ENCODE data around the gene DUOX1.
A peak's percentile ranks its signal among the peaks of the same experiment; 100 is the strongest.

DUOX1 gene

DNA sequence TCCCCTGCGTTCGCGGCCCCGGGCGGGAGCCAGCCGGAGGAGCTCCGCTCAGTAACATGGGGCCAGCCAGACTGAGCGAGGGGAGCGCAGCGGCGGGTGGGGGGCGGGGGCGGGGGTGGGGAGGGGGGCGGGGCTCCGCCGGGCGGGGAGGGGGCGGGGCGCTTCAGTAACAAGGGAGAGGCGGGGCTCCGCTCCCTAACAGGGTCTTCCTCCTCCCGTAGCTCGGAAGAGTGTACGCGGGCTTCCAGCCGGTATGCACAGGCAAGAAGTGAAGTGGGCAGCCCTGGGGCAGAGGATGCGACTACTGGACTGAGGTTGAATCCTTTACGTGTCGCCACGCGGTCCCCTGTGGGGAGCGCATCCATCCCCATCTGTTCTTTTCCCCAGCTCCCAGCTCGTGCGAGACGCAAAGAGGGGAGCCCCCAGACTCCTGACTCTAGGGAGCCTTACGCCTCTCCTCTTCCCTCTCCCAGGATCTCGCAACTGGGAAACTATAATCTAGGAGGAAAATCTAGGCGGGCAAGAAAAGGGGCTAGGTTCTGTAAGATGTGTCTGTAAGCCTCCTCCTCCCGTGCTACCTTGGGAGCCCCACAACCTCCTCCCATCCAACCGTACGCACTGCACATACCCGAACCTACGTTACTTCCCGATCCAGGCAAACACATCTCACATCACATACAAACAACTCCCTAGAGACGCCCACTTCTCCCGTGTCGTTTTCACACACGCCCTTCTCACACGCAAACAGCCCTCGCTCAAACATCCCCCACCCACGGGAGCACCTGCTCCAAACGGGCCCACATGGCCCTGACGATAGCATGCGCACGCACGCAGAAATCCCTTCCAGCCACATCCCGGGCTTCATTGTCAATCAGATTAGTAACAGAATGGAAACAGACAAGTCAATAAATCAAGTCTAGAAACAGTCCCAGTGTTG, 58.4 kb downstream of the DUOX1 start, which contains the start of gene SHF:
SHF (minus strand) TSS at position 73 of the 937 bp plus-strand sequence; CDS start at position 58, 15 bp downstream.
- DNase-seq (ENCODE audit: low read depth, low spot score): no peak

DNA sequence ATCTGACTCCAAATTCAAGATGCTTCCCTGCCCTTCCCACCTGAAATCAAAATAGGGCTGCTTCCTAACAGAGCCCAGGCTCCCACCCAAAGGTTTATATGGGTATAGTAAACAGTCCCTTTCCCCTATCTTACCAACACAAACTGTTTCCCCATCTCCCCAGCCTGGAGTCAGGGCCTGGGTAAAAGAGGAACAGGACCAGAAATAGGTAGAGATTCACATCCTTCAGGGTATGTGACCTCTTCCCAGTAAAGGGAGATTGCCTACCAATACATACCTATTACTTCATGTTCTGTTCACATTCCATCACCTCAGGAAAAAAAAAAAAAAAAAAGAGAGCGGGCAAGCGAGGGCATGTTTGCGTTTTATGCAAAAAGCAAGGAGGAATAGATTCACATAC, 67.7 kb downstream of the DUOX1 start:
- no peak for DNase-seq (ENCODE audit: low read depth, low spot score)

DNA sequence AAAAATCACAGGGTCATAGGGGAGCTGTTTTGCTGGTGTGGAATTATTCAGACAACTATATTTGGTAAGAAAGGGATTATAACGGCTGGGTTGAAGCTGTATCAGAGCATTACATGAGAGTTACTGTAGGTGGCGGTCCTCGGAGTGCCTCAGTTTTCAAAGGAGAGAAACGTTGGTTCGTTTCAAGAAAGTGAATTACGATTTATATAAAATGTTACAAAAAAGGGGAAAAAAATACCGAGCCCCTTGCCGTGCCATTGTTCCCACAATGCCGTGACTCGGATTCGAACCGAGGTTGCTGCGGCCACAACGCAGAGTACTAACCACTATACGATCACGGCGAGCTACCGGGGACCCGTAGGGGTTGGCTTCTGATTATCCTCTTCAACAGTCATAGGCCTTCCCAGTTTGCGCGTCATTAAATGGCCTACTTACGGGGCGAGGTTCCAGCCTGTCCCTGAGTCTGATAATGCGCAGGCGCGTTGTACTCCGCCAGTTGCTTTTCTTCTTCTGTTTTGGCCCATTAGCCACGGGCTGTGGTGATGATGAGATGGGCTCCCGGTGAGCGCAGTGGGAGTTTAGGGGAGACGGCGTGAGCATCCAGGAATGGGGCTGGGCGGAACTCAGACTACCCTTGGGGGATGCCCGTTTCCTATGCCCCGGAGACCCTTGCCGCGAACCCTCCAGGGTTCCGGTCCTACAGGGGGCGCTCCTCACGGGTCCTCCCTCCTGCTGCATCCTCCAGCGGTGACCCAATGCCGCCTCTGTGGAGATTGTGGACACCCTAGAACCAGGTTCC, 68.7 kb downstream of the DUOX1 start:
- DNase-seq (ENCODE audit: low read depth, low spot score): peak; percentile 90

DNA sequence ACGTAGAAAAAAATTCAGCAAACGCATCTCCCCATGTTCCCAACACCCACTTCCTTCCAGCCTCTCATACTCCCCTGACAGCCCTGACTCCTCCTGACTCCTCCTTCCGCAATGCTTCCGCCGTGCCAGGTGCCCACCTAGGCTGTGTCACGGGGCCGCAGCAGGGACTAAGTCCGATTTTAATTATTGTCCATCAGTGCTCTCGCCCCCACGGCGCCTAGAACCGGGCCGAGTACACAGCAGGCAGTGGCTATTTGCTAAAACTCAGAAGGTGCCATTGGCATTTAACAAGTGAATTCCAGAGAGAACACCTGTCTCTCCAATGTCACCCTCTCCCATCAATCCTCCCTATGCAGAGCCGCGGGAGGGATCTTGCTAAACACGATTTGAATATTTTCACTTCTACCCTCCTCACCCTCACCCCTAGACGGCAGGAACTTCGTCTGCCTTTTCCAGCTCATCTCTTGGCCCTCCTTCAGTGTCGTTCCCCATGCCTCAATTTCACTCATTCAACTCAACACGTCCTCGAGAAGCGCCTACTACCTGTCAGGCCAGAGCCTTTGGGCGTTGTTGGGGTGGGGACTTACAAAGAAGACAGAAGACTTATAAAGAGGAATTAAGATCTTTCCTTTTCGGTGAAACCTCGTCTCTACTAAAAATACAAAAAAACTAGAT, 69.5 kb downstream of the DUOX1 start:
- no peak for DNase-seq (ENCODE audit: low read depth, low spot score)

DNA sequence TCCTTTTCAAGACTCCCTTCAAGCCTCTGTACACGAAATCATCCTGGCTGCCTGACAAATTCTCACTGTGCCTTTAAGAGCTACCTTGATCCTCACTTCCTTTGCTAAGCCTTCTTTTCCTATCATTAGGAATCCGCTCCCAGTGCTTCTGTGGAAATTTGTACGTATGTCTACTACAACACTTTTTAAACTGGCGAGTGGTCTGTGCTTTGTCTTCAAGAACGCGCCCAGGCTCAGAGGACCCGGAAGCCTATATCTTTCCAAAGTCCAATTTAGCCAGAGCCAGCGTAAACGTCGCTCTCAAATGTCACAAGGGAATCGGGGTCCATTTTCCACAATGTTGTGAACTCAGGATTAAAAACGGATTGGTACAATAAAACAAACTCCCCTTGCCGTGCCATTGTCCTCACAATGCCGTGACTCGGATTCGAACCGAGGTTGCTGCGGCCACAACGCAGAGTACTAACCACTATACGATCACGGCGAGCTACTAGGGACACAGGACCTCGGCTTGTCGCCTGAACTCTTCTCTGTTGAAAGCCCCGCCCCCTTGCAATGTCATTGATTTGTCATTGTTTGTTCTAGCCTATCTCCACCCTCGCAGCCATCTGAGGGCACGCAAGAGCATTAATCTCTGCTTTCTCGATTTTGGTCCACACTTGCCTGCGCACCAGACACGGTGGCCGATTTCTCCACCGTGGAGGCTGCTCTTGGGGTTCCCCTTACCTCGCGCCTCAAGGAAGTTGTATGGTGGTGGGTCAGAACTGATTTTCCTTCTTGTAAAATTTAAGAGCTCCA, 70.4 kb downstream of the DUOX1 start:
- peak; percentile 94 for DNase-seq (ENCODE audit: low read depth, low spot score)

DNA sequence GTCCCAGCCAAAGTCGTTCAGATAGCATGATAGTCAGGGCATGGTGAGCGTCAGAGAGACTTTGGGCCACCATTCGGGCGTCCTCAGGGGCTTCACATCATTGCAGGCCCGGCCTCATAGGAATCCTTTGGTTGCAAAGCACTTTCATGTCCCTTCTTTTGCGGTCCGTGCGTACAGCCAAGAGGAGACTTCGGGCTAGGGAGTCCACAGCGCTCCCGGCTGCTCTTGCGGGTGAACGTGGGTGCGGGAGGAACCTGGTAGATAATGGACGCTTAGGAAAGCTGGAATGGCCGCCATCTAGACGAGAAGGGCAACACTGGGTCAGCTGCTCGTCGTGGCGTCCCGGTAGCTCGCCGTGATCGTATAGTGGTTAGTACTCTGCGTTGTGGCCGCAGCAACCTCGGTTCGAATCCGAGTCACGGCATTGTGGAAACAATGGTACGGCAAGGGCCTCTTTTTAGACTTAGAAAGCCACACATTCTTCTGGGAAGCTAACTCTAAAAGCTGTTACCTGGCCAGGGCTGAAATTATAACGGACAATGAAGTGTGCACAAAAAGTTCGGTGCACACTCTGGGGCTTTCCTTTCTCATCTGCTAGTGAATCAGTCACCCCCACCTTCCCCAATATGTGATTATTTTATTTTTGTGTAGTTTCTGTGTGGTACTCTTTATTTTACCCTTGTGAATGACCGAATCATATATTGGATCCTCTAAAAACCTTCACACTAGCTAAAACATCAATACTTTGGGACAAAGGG, 71.2 kb downstream of the DUOX1 start:
- DNase-seq (ENCODE audit: low read depth, low spot score): peak; percentile 50

DNA sequence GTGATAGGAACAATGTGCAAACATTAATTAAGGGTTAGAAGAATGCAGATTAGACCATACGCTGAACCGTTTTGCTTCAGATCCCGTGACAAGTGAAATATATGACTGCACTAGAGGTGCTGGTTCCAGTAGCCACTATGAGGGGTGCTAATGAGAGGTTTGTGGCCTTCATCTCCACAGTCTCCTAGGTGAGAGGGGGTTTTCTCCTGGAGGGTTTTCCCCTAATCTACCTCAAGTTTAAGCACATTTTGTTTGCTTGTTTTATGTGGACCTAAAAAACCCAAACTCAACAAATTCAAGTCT, 71.7 kb downstream of the DUOX1 start:
- no peak for DNase-seq (ENCODE audit: low read depth, low spot score)

DNA sequence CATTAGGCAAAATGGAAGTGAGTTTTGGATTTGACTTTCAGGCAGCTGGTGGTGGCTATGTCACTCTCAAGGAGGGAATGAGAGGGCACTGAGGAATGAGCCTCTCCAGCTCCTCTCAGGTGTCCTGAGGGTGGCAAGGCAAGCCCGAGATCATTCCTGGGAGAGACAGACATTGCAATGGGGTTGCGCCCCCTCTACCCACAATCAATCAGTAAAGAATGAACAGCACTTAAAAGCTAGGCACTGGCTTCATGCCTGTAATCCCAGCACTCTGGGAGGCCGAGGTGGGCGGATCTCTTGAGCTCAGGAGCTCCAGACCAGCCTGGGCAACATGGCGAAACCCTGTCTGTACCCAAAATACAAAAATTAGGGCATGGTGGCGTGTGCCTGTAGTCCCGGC, 72.1 kb downstream of the DUOX1 start:
- DNase-seq (ENCODE audit: low read depth, low spot score): no peak

DNA sequence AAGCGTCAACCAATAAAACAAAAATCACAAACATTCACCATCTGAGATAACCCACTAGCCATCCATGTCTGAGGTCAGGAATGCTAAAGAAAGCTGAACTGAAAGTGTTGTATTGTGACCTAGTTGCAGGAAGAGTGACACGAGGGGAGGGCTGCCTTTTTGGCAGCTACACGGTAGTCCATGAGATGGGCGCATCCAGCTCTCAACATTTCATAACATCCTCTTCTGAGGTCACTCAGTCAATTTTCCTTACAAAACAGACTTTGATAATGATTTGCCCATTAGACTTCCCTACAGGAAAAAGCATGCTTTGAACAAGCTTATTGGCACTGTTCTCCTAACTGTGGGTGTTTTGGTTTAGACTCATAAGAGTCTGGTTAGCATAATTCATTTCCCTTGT, 73.4 kb downstream of the DUOX1 start:
- DNase-seq (ENCODE audit: low read depth, low spot score): no peak

DNA sequence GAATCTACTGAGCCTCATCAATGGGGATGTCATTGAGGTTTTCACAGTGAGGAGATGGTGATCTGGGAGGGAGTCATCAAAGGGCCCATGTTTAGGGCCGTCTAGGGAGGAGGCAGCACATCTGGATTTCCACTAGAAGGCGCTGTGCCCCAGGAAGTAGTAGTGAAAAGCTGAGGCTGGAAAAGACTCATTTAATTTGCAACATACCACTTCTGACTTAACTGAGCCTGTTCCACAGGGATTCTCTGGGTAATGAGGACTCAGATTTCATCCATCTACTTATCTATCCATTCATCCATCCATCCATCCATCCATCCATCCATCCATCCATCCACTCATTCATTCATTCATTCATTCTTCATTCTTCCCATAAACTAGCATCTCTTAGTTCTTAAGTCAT, 75.4 kb downstream of the DUOX1 start:
- DNase-seq (ENCODE audit: low read depth, low spot score): no peak

DNA sequence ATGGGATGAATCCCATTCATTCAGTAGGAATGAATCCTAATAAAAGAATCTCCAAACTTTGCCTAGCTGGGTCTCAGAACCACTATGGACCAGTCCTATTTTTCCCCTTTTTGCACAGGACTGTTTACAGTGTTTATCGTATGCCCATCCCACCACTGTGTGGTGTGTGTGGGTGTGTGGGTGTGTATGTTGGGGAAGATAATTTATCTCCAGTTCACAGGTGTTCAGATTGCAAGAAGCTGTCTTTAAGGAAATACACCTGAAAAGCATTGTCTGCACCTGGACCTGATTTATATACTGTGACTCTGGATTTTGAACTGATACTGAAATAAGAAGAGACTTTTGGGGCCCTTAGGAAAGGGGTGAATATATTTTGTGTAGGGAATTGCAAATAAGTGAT, 82.7 kb downstream of the DUOX1 start:
- no peak for DNase-seq (ENCODE audit: low read depth, low spot score)

Measured in activated CD4-positive, CD25-positive, alpha-beta regulatory T cell treated with anti-CD3 and anti-CD28 coated beads, Interleukin-2, amount 50 U/mL, for 16 hours (primary cell).